ENCODE results near the gene RABGAP1L. TPM values are rescaled to one million over a fixed set of nuclear protein-coding genes. Genes with fewer than 3 reads are reported as not detected.

Gene RABGAP1L
- total and polyA plus RNA-seq, 2 of the 8 experiments (the other 6 are each of a cell fraction or from before 2014, with no cell fraction given), result 33.3 to 156 TPM

GRCh38 chr1:174190691-174191199 lies 31.4 kb downstream of the RABGAP1L start (continued):
- no peak for TF ChIP-seq CHD7 (IDR thresholded peaks at IDR 0.05; ENCODE audit: insufficient replicate concordance, low read length)
- TF ChIP-seq CTBP2 (IDR thresholded peaks at IDR 0.05; ENCODE audit: borderline replicate concordance, insufficient read depth, insufficient read length, low read length), result no peak
- TF ChIP-seq KDM4A (IDR thresholded peaks at IDR 0.05; ENCODE audit: low read depth, low read length, severe bottlenecking), result no peak
- TF ChIP-seq CTCF (IDR thresholded peaks at IDR 0.05; ENCODE audit: control extremely low read depth in 1 of 3, insufficient read depth in 1 of 3, low read depth in 1 of 3, low read length in 3 of 3), result no peak

All from H1 (cell line).